IgD-negative memory B cell (primary cell): ENCODE measurements around the gene PDZD2. TPM values are rescaled to one million over a fixed set of nuclear protein-coding genes. Genes with fewer than 3 reads are reported as not detected.

Experiments used
- H3K27ac Mint-ChIP-seq, 3 donors: one replicate each; pipeline ENCODE4 v1.8.0; 2020 to 2022; ENCODE audit warnings: mild to moderate bottlenecking in 3 of 3, mixed read lengths in 3 of 3, moderate library complexity in 1 of 3
- H3K27me3 Mint-ChIP-seq: one replicate; pipeline ENCODE4 v1.8.0; 2021; ENCODE audit warnings: mixed read lengths
- H3K36me3 Mint-ChIP-seq: one replicate; pipeline ENCODE4 v1.8.0; 2020; ENCODE audit warnings: mild to moderate bottlenecking, mixed read lengths
- H3K4me1 Mint-ChIP-seq, 3 donors: one replicate each; pipeline ENCODE4 v1.8.0; 2020 to 2022; ENCODE audit warnings: mixed read lengths in 3 of 3, mild to moderate bottlenecking in 1 of 3
- H3K4me3 Mint-ChIP-seq, 4 donors: one replicate each; pipeline ENCODE4 v1.8.0; 2020 to 2022; ENCODE audit warnings: mild to moderate bottlenecking in 4 of 4, mixed read lengths in 4 of 4, moderate library complexity in 3 of 4
- H3K9me3 Mint-ChIP-seq, 3 donors: one replicate each; pipeline ENCODE4 v1.8.0; 2020 to 2021; ENCODE audit warnings: mixed read lengths in 3 of 3, mild to moderate bottlenecking in 1 of 3
- polyA plus RNA-seq: library from polyadenylated mRNA; unstranded; fragments of 300-500 nt; fragmentation: Illumina TruSeq; gene quantifications from one replicate; pipeline ENCODE4 v1.2.3, GENCODE V29; 2021

PDZD2 gene
- polyA plus RNA-seq, 1 donor from 2014 or later = 0.16 TPM

- Mint-ChIP-seq H3K27me3 (no peaks in the 10 kb centered on the region), H3K27ac (no peak overlapping the region), H3K4me1 (no peaks in the 10 kb centered on the region), H3K36me3 (peaks cover 1% of the 10 kb centered on the region), H3K4me3 (no peak overlapping the region), H3K9me3 (peaks cover 0 to 1% (median 0%) of the 10 kb centered on the region in 3 donors)
These were observed 277.4 kb downstream of the PDZD2 start for GRCh38 chr5:31916327-31916726.

- no peak overlapping the region for H3K4me3 Mint-ChIP-seq
- no peaks in the 10 kb centered on the region for H3K36me3 Mint-ChIP-seq
- no peak overlapping the region for H3K27ac Mint-ChIP-seq
- H3K27me3 Mint-ChIP-seq = peaks cover 2% of the 10 kb centered on the region
- no peaks in the 10 kb centered on the region for H3K4me1 Mint-ChIP-seq
- H3K9me3 Mint-ChIP-seq = peaks cover 0 to 1% (median 0%) of the 10 kb centered on the region in 3 donors
These were observed 279.8 kb downstream of the PDZD2 start for GRCh38 chr5:31918739-31919138.

GRCh38 chr5:31921852-31922305, 282.9 kb downstream of the PDZD2 start:
- Mint-ChIP-seq H3K9me3 (peaks cover 0 to 1% (median 0%) of the 10 kb centered on the region in 3 donors), H3K4me3 (no peak overlapping the region), H3K27me3 (peaks cover 6% of the 10 kb centered on the region), H3K36me3 (no peaks in the 10 kb centered on the region), H3K4me1 (no peaks in the 10 kb centered on the region), H3K27ac (no peak overlapping the region)

- H3K9me3 Mint-ChIP-seq = no peaks in the 10 kb centered on the region
- H3K4me3 Mint-ChIP-seq = no peak overlapping the region
- no peaks in the 10 kb centered on the region for H3K4me1 Mint-ChIP-seq
- H3K27ac Mint-ChIP-seq = no peak overlapping the region
- H3K36me3 Mint-ChIP-seq = no peaks in the 10 kb centered on the region
- H3K27me3 Mint-ChIP-seq = peaks cover 6% of the 10 kb centered on the region
These were observed 285.1 kb downstream of the PDZD2 start for GRCh38 chr5:31924005-31924404.

GRCh38 chr5:31931874-31932273, 292.9 kb downstream of the PDZD2 start:
- Mint-ChIP-seq H3K27me3 (no peaks in the 10 kb centered on the region), H3K27ac (no peak overlapping the region), H3K36me3 (no peaks in the 10 kb centered on the region), H3K4me3 (no peak overlapping the region), H3K9me3 (peaks cover 0 to 5% (median 4%) of the 10 kb centered on the region in 3 donors), H3K4me1 (no peaks in the 10 kb centered on the region)

GRCh38 chr5:31934156-31934555, 295.2 kb downstream of the PDZD2 start:
- Mint-ChIP-seq H3K27ac (no peak overlapping the region), H3K36me3 (no peaks in the 10 kb centered on the region), H3K4me3 (no peak overlapping the region), H3K9me3 (peaks cover 1 to 5% (median 4%) of the 10 kb centered on the region in 3 donors), H3K27me3 (peaks cover 1% of the 10 kb centered on the region), H3K4me1 (no peaks in the 10 kb centered on the region)

- H3K4me1 Mint-ChIP-seq = no peaks in the 10 kb centered on the region
- no peak overlapping the region for H3K27ac Mint-ChIP-seq
- H3K36me3 Mint-ChIP-seq = no peaks in the 10 kb centered on the region
- H3K9me3 Mint-ChIP-seq = peaks cover under 1 to 5% (median 1%) of the 10 kb centered on the region in 3 donors
- H3K4me3 Mint-ChIP-seq = no peak overlapping the region
- H3K27me3 Mint-ChIP-seq = peaks cover 1% of the 10 kb centered on the region
These were observed 296.8 kb downstream of the PDZD2 start for GRCh38 chr5:31935496-31936369.

GRCh38 chr5:31936683-31937082, 297.8 kb downstream of the PDZD2 start:
- Mint-ChIP-seq H3K4me1 (no peaks in the 10 kb centered on the region), H3K27ac (no peak overlapping the region), H3K9me3 (peaks cover 0 to 2% (median 1%) of the 10 kb centered on the region in 3 donors), H3K36me3 (no peaks in the 10 kb centered on the region), H3K4me3 (no peak overlapping the region), H3K27me3 (peaks cover 1% of the 10 kb centered on the region)

- Mint-ChIP-seq H3K4me3 (no peak overlapping the region), H3K36me3 (no peaks in the 10 kb centered on the region), H3K4me1 (no peaks in the 10 kb centered on the region), H3K9me3 (peaks cover 0 to 2% (median 1%) of the 10 kb centered on the region in 3 donors), H3K27me3 (peaks cover 1% of the 10 kb centered on the region), H3K27ac (no peak overlapping the region)
These were observed 298.3 kb downstream of the PDZD2 start for GRCh38 chr5:31937226-31937625.

GRCh38 chr5:31937703-31938102, 298.8 kb downstream of the PDZD2 start:
- Mint-ChIP-seq H3K27ac (no peak overlapping the region), H3K36me3 (no peaks in the 10 kb centered on the region), H3K27me3 (peaks cover 1% of the 10 kb centered on the region), H3K4me1 (no peaks in the 10 kb centered on the region), H3K4me3 (no peak overlapping the region), H3K9me3 (peaks cover 0 to 2% (median 1%) of the 10 kb centered on the region in 3 donors)

GRCh38 chr5:31939151-31939550, 300.2 kb downstream of the PDZD2 start:
- H3K4me1 Mint-ChIP-seq = no peaks in the 10 kb centered on the region
- H3K27me3 Mint-ChIP-seq = peaks cover 1% of the 10 kb centered on the region
- H3K36me3 Mint-ChIP-seq = no peaks in the 10 kb centered on the region
- H3K9me3 Mint-ChIP-seq = peaks cover 0 to 2% (median 1%) of the 10 kb centered on the region in 3 donors
- no peak overlapping the region for H3K4me3 Mint-ChIP-seq
- peak overlapping the region in 1 of 3 donors; percentile 50 for H3K27ac Mint-ChIP-seq

GRCh38 chr5:31941151-31941755, 302.3 kb downstream of the PDZD2 start:
- H3K36me3 Mint-ChIP-seq = no peaks in the 10 kb centered on the region
- H3K27ac Mint-ChIP-seq = no peak overlapping the region
- H3K9me3 Mint-ChIP-seq = peaks cover 0 to 3% (median 1%) of the 10 kb centered on the region in 3 donors

GRCh38 chr5:31942546-31942945, 303.6 kb downstream of the PDZD2 start:
- Mint-ChIP-seq H3K36me3 (no peaks in the 10 kb centered on the region), H3K27me3 (peaks cover 4% of the 10 kb centered on the region), H3K9me3 (peaks cover 0 to 3% (median 1%) of the 10 kb centered on the region in 3 donors)

More at GRCh38 chr5:31941151-31941755, 302.3 kb downstream of the PDZD2 start:
- Mint-ChIP-seq H3K27me3 (peaks cover 4% of the 10 kb centered on the region), H3K4me1 (no peaks in the 10 kb centered on the region), H3K4me3 (no peak overlapping the region)

GRCh38 chr5:31944684-31945445, 305.9 kb downstream of the PDZD2 start:
- peaks cover 3% of the 10 kb centered on the region for H3K27me3 Mint-ChIP-seq
- no peaks in the 10 kb centered on the region for H3K4me1 Mint-ChIP-seq
- H3K9me3 Mint-ChIP-seq = peaks cover 0 to 1% (median 0%) of the 10 kb centered on the region in 3 donors
- peak overlapping the region in 1 of 4 donors; percentile 45 for H3K4me3 Mint-ChIP-seq
- H3K27ac Mint-ChIP-seq = no peak overlapping the region
- no peaks in the 10 kb centered on the region for H3K36me3 Mint-ChIP-seq

More at GRCh38 chr5:31942546-31942945, 303.6 kb downstream of the PDZD2 start:
- Mint-ChIP-seq H3K4me3 (no peak overlapping the region), H3K27ac (no peak overlapping the region), H3K4me1 (no peaks in the 10 kb centered on the region)

GRCh38 chr5:31948006-31948405, 309.1 kb downstream of the PDZD2 start:
- no peak overlapping the region for H3K4me3 Mint-ChIP-seq
- H3K27me3 Mint-ChIP-seq = peaks cover 3% of the 10 kb centered on the region
- H3K36me3 Mint-ChIP-seq = no peaks in the 10 kb centered on the region
- no peak overlapping the region for H3K27ac Mint-ChIP-seq
- H3K4me1 Mint-ChIP-seq = no peaks in the 10 kb centered on the region
- H3K9me3 Mint-ChIP-seq = peaks cover 0 to 1% (median 0%) of the 10 kb centered on the region in 3 donors
